ENCODE results near the gene SMAP2. TPM values are rescaled to one million over a fixed set of nuclear protein-coding genes. Genes with fewer than 3 reads are reported as not detected.

Gene SMAP2
- total and polyA plus RNA-seq, 10 of the 15 experiments (the other 5 are each of a cell fraction or from before 2014, with no cell fraction given) = 33.4 to 177 (median 105) TPM

GRCh38 chr1:40435876-40436275 lies 62.3 kb downstream of the SMAP2 start:
- no TSS peak for BruUV-seq (replicated peaks)
- H2AFZ ChIP-seq (ENCODE audit: control insufficient read depth, low read depth, low read length) = no peak overlapping the region
- in situ Hi-C loops (cut with MboI) (no loop called here), intact Hi-C loops (cut with micrococcal nuclease; ENCODE audit: unreplicated experiment) (no loop called here)
- no peak overlapping the region for H3K4me3 ChIP-seq
- TF ChIP-seq ATF7 (IDR thresholded peaks at IDR 0.05; ENCODE audit: low read depth) (no peak), ASH2L (IDR thresholded peaks at IDR 0.05; ENCODE audit: borderline replicate concordance, low read depth) (no peak), USF1 (IDR thresholded peaks at IDR 0.05; ENCODE audit: borderline replicate concordance, extremely low read length, insufficient read depth, low read depth, low read length) (no peak), SIX5 (IDR thresholded peaks at IDR 0.05; ENCODE audit: low read depth, low read length, severe bottlenecking) (no peak), SREBF1 (IDR thresholded peaks at IDR 0.05; ENCODE audit: low read length) (no peak), TCF12 (IDR thresholded peaks at IDR 0.05; ENCODE audit: low read depth, low read length) (no peak), ZNF274 (IDR thresholded peaks at IDR 0.05; ENCODE audit: insufficient read depth, insufficient read length) (no peak), HSF1 (IDR thresholded peaks at IDR 0.05; ENCODE audit: low read depth, low read length) (no peak), IRF5 (IDR thresholded peaks at IDR 0.05; ENCODE audit: borderline replicate concordance) (no peak), ELK1 (IDR thresholded peaks at IDR 0.05; ENCODE audit: low read depth, low read length) (no peak), SMARCA5 (IDR thresholded peaks at IDR 0.05) (no peak), BCL11A (IDR thresholded peaks at IDR 0.05; ENCODE audit: low read depth, low read length) (no peak), SMC3 (IDR thresholded peaks at IDR 0.05; ENCODE audit: borderline replicate concordance, low read length) (no peak), NRF1 (conservative IDR thresholded peaks at IDR 0.05; ENCODE audit: low read depth, low read length) (no peak), BACH1 (IDR thresholded peaks at IDR 0.05; ENCODE audit: borderline replicate concordance) (no peak), ATF3 (IDR thresholded peaks at IDR 0.05; ENCODE audit: borderline replicate concordance, extremely low read depth, low read depth, low read length) (no peak)
- 87% methylated on average over 4 of the region's 4 CpGs for WGBS (ENCODE audit: insufficient coverage, insufficient replicate concordance, low lambda C conversion rate, missing lambda C conversion rate)
- CTCF ChIA-PET = interaction anchor here (2.8 kb wide), 1 partner anchor 292 kb away, joined by 8 read pairs; no protein-coding TSS in a partner anchor
- no peaks in the 10 kb centered on the region for H3K36me3 ChIP-seq (ENCODE audit: control insufficient read depth in 2 of 2, insufficient read depth in 2 of 2, low read length in 1 of 2)
- POLR2A ChIA-PET = no interaction called here
- no peaks in the 10 kb centered on the region; the same call in 1 of the 3 replicates for H3K9me3 ChIP-seq (replicated peaks; ENCODE audit: control insufficient read depth, insufficient read depth, low read length)
- SMC1A ChIA-PET (ENCODE audit: uncharacterized antibody, unreplicated experiment) = interaction anchor here (0.7 to 1.7 kb wide), 3 partner anchors 17 to 292 kb away, joined by 3 to 4 read pairs (median 3); no protein-coding TSS in a partner anchor
- DNase-seq (ENCODE audit: low read depth, low spot score) (no peak), ATAC-seq (no peak), FAIRE-seq (no peak)
- no peaks in the 10 kb centered on the region for H3K4me1 ChIP-seq (ENCODE audit: control insufficient read depth, insufficient read depth, low read length)
- H3K4me2 ChIP-seq (ENCODE audit: control insufficient read depth, insufficient read depth) = no peak overlapping the region
- no peaks in the 10 kb centered on the region for H3K27me3 ChIP-seq (replicated peaks in 1 of 2; ENCODE audit: control insufficient read depth in 2 of 2, insufficient read depth in 2 of 2, low read length in 1 of 2)
- H4K20me1 ChIP-seq (ENCODE audit: control insufficient read depth, insufficient read depth) = no peaks in the 10 kb centered on the region
- H3K9ac ChIP-seq (ENCODE audit: control insufficient read depth, insufficient read depth, low read length) = no peak overlapping the region
- no peaks in the 10 kb centered on the region for H3K79me2 ChIP-seq (ENCODE audit: control insufficient read depth, insufficient read depth, low read length)
- H3K27ac ChIP-seq (ENCODE audit: control insufficient read depth, insufficient read depth) = no peak overlapping the region
- RAD21 ChIA-PET (ENCODE audit: unreplicated experiment) = interaction anchor here (0.6 kb wide), 1 partner anchor 174 kb away, joined by 3 read pairs; no protein-coding TSS in a partner anchor

Measured in GM12878 (cell line).